CD4-positive, alpha-beta T cell treated with Interleukin-21 for 1 hour (primary cell): ENCODE data around the gene CRY2.
"Not testable (repeated sequence)": the region's sequence is repeated elsewhere in the genome, so short reads cannot be mapped to it uniquely, and the experiment has no call there.

Source experiments
- DNase-seq: peaks from one replicate; pipeline ENCODE4 v3.0.0-alpha.2; 2020

The CRY2 gene

GRCh38 chr11:45880772-45881570 is 33.7 kb downstream of the CRY2 start:
- DNase-seq = no peak

- no peak for DNase-seq
Measured at GRCh38 chr11:45881708-45882368, 34.6 kb downstream of the CRY2 start.

DNA sequence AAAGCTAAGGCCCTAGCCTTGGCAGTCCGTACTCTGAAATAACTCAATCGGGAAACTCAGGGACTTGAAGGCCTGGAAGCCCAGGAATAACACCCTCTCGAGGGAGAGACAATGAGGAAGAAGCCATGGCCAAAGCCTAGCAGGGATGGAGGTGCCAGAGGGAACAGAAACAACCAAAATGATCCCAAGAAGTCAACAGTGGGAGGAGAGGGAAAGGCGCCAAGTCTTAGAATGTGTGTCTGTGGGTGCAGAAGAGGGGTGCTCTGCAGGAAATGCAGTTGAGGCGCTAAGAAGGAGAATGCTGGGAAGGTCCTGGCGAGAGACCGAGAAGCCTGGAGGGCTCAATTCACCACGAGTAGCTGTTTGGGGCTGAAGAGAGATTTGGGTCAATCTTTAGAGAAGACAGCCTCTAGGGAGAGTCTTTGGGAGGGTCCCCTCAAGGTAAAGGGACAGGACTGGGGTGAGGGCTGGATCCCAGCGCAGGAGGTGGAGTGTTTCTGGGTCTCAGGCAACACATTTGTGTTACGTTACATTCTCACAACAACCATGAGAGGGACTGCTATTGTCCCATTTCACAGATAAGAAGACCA is 37.4 kb downstream of the CRY2 start:
- no peak for DNase-seq

DNA sequence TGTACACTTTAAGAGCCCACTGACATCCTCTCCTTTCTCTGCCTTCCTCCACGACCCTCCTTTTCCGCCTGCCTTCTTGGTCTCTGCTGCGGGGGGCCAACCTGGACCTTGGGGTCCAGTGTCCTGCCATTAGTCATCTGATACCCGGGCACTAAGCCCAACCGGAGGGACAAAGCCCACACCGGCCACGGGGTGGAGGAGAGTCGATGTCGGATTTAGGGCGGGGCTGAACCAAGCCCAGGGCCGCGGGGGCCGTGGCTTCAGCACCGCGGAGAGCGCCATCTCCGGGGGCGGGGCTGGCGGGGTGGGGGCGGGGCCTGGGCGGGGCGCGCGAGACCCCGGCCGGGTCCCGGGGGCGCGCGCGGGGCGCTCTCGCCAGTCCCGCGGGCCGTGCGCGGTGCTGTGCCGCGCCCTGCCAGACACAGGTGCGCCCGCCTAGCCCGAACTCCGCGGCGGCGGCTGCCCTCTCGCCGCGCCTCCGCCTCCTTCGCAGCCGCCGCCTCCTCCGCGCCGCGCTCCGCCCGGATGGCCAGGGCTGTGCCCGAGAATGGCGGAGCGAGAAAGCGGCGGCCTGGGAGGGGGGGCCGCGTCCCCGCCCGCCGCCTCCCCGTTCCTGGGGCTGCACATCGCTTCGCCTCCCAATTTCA is 38.1 kb downstream of the CRY2 start, which contains the start of gene MAPK8IP1:
TSS of gene MAPK8IP1 (plus strand) at position 378 of the 647 bp plus-strand sequence. CDS start at position 548, 170 bp downstream.
- DNase-seq = peak; percentile 66

- DNase-seq = no peak
Measured at GRCh38 chr11:45885921-45886721, 38.8 kb downstream of the CRY2 start.

DNA sequence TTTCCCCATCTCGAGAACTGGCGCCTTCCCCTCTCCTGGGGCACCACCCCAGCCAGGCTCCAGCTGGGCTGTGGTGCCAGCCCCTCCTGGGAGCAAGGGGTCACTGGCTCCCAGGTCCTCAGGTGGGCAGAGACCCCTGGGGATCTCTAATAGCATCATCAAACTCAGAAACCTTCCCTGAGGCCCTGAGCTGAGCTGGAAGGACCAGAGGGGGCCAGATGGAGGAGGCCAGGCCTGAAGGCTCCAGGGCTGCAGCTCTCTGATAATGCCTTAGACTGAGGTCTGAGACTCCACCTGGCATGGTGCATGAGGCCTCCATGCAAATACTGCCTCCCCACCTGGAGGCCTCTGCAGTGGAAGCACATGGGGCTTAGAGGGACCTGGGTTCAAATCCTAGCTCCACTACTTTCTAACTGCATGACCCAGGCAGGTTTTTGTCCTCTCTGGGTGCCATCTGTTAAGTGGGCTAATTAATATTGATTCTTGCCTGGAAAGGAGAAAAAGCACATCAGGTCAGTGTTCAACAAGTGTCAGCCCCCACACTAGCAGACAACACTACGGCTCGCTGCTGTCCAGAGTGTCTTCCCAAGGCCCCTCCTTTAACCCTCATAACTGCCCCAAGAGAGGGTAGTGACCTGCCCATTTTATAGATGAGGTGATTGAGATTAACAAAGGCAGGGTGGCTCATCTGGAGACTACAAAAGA is 39.7 kb downstream of the CRY2 start:
- DNase-seq = no peak

DNA sequence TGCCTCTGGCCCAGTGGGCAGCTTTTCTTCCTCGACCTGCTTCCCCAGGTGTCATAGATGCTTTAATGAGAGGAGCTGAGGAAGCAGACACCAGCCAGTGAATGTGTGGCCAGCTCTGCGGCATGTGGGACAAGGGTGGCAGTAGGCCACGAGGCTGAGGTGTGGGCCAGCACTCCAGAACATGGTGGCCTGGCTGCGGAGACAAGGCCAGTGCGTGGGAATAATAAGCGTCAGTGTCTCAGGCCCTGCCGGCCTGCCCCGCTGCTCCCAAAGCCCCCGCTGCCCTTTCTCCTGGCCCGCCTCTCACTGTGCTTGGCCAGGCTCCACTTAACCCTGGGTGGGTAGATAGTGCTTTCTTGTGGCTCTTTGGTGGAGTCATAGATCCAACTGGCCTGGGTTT is 40.3 kb downstream of the CRY2 start:
- DNase-seq = no peak

- no peak for DNase-seq
Measured at GRCh38 chr11:45889555-45889954, 42.3 kb downstream of the CRY2 start.

- no peak for DNase-seq
Measured at GRCh38 chr11:45889966-45890365, 42.7 kb downstream of the CRY2 start.

GRCh38 chr11:45890886-45891550 is 43.7 kb downstream of the CRY2 start:
- no peak for DNase-seq

GRCh38 chr11:45892856-45893255 is 45.6 kb downstream of the CRY2 start:
- no peak for DNase-seq

DNA sequence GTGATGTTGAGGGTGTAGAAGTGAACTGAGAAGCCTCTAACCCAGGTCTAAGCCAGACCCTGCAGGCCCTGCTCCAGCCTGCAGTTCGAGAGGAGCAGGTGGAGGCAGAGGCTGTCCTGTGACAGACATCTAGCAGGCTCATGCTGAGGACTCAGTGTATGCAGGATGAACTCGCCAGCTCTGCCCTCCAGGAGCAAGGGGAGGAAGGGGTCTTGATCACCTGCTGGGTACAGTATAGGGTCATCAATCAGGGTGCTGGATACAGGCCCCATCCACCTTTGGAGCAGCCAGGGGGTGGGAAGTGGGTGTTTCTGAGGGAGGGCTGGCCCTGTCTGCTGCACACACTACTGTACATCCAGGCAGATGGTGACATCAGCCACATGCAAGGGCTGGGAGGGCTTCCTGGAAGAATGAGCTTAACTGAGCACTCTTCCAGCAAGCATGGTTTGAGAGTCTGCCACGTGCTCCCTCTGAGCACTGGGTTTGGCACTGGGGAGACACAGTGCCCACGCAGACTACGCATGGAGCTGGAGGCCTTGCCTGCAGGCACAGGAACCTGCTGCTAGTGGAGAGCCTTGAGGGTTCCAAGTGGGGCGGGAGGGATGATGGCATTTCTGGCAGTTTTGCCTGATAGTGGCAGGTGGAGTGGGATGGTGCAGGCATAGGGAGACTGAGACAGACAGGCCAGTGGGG is 47.4 kb downstream of the CRY2 start:
- DNase-seq = no peak

- no peak for DNase-seq
Measured at GRCh38 chr11:45895553-45896259, 48.4 kb downstream of the CRY2 start.

GRCh38 chr11:45896422-45896984 is 49.2 kb downstream of the CRY2 start:
- DNase-seq = no peak

GRCh38 chr11:45897556-45897955 is 50.3 kb downstream of the CRY2 start:
- no peak for DNase-seq

GRCh38 chr11:45899086-45899447 is 51.8 kb downstream of the CRY2 start:
- no peak for DNase-seq

DNA sequence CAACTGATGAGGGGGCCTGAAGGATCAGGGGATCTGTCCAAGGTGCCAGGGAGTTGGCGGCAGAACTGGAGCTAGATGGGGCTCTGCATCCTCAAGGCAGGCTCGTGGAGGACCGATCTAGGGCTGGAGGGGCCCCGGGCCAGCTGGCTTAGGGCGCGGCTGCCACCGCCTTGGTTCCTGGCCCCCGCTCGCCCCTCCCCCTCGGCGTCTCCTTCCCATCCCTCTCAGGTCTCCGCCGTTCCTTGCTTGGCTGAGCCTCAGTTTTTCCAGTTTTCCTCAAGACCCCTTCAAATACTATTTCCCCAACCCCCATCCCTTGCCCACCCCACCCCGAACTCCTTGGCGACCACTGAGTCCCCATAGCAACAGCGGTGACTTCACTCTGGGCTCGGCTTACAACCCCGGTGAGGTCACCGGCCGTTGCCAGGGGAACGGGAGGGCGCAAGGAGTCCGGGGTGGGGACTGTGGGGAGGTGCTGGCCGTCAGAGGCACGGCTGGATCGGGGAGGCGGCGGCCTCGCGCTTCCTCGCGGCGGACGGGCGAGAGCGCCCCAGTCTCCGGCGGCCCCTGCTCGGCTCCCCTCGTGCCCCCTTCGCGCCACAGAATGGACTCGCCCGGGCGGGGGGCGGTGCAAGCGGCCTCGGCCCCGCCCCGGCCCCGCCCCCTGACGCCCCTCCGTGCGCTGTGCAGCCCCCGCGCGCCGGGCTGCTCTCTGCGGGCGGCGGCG is 52.3 kb downstream of the CRY2 start:
- peak; percentile 76 for DNase-seq

DNA sequence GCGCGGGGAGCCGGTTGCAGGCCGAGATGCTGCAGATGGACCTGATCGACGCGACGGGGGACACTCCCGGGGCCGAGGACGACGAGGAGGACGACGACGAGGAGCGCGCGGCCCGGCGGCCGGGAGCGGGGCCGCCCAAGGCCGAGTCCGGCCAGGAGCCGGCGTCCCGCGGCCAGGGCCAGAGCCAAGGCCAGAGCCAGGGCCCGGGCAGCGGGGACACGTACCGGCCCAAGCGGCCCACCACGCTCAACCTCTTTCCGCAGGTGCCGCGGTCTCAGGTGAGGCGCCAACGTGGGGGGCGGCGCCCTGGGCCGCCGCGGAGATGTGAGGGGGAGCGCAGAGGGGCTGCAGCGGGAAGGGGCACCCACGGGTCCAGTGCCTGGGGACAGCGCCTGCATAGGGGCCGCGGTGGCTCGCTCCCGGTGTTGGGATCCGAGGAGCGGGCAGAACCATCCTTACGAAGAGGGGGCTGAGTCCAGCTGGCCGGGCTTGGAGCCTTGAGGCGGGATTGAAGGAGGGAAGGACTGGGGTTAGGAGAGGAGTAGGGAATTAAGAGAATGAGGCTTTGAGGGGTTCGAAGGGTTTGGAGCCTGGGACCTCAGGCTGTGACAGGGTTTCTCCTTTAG is 53.0 kb downstream of the CRY2 start:
- DNase-seq = not testable (repeated sequence)
